ENCODE results near the gene REN.

DNA sequence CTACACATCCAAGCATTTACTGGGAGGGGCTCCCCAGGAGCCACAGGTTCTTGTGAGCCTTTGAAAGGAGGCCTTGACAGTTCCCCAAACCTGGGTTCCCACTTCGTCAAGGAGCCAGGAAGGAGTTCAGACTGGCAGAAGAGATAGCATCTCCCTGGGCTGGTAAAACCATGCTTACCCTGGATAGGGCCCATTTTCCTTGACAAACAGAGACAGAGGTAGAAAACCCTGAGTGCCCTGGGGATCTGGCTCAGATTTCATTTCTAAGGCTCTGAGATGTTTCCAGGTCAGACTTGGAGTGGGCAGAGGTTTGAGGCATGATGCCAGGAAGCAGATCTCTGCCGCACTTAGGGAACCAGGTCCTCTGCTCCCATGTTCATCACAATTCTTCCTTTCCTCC lies 17.0 kb downstream of the REN start:
- TF ChIP-seq, protein P1, sequence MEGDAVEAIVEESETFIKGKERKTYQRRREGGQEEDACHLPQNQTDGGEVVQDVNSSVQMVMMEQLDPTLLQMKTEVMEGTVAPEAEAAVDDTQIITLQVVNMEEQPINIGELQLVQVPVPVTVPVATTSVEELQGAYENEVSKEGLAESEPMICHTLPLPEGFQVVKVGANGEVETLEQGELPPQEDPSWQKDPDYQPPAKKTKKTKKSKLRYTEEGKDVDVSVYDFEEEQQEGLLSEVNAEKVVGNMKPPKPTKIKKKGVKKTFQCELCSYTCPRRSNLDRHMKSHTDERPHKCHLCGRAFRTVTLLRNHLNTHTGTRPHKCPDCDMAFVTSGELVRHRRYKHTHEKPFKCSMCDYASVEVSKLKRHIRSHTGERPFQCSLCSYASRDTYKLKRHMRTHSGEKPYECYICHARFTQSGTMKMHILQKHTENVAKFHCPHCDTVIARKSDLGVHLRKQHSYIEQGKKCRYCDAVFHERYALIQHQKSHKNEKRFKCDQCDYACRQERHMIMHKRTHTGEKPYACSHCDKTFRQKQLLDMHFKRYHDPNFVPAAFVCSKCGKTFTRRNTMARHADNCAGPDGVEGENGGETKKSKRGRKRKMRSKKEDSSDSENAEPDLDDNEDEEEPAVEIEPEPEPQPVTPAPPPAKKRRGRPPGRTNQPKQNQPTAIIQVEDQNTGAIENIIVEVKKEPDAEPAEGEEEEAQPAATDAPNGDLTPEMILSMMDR (conservative IDR thresholded peaks at IDR 0.05 in 1 of 2, IDR thresholded peaks at IDR 0.05 in 1 of 2; ENCODE audit: low read depth in 1 of 2, low read length in 2 of 2), result no peak
- TF ChIP-seq EZH2 (IDR thresholded peaks at IDR 0.05; ENCODE audit: low read length, missing control alignments), result no peak
